GM21723 (cell line): ENCODE data around the gene ITGB7.

Experiments used
- ATAC-seq: cut with Tn5 transposase; IDR thresholded peaks from one replicate; pipeline ENCODE4 v1.9.1; 2021; ENCODE audit warnings: mild to moderate bottlenecking, moderate library complexity; ENCODE audit not compliant: unreplicated experiment

Gene ITGB7

DNA sequence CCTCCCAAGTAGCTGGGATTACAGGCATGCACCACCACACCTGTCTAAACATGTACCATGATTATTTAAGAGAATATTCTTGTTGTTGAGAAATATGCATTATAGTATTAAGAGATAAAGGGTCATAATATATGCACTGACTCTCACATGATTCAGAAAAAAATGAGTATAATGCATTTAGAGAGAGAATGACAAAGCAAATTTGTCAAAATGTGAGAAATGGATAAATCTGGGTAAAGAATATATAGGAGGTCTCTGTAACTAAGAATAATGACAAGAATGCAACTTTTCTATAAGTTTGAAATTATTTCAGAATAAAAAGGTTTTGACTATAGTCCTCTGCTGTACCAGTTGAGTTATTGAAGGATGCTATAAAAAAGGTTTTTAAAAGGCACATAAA is 54.7 kb downstream of the ITGB7 start:
- ATAC-seq = no peak

DNA sequence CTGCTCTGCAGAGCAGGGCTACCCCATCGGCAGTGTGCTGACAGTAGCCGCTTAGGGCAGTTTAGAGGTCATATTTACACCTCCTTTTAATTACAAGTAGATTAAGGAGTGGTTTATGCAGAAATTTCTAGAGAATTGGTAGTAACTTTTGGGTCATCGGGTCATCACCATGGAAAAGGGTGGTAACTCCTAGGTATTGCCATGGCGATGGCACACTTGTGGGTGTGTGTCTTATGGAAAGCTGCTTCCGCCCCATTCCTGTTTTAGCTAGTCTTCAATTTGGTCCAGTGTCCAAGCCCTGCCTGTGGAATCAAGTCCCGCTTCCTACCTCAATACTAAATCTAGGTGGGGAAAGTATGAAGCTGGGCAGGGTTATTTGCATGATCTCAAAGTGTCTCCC is 56.0 kb downstream of the ITGB7 start:
- no peak for ATAC-seq

DNA sequence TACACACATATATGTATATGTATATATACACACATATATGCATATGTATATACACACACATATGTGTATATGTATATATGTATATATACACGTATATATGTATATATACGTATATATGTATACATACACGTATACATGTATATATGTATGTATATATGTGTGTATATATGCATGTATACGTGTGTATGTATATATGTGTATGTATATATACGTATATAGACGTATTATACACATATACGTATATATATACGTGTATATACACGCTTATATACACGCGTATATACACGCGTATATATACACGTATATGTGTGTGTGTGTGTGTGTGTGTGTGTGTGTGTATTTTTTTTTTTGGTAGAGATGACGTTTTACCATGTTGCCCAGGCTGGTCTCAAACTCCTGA is 59.4 kb downstream of the ITGB7 start:
- ATAC-seq = no peak

DNA sequence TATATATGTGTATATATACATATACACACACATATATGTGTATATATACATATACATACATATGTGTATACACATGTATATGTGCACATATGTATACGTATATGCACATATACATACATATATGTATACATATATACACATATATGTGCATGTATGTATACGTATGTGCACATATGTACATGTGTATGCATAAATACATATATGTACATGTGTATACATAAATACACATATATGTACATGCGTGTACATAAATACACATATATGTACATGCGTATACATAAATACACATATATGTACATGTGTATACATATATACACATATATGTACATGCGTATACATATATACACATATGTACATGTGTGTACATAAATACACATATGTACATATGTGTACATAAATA is 59.9 kb downstream of the ITGB7 start:
- ATAC-seq = no peak

DNA sequence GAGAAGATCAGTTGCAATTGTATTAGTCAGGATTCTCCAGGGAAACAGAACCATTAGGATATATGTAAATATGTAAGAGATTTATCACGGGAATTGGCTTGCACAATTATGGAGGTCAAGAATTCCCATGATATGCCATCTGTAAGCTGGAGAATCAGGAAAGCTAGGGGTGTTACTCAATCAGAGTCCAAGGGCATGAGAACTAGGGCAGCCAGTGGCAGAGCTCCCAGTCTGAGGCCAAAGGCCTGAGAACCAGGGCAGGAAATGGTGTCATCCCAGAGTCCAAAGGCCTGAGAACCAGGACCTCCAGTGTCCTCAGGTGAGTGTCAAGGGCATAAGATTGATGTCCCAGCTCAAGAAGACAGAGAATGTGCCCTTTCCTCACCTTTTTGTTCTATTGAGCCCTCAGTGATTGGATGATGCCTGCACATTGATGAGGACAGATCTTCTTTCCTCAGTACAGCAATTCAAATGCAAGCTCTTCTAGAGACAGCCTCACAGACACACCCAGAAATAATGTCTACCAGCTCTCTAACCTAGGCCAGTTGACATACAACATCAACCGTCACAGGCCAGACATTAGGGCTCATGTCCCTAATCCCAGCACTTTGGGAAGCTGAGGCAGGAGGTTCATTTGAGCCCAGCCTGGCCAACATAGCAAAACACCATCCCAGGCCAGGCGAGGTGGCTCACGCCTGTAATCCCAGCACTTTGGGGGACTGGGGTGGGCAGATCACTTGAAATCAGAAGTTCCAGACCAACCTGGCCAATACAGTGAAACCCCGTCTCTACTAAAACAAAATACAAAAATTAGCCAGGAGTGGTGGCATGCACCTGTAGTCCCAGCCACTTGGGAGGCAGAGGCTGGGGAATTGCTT is 61.4 kb downstream of the ITGB7 start:
- no peak for ATAC-seq

DNA sequence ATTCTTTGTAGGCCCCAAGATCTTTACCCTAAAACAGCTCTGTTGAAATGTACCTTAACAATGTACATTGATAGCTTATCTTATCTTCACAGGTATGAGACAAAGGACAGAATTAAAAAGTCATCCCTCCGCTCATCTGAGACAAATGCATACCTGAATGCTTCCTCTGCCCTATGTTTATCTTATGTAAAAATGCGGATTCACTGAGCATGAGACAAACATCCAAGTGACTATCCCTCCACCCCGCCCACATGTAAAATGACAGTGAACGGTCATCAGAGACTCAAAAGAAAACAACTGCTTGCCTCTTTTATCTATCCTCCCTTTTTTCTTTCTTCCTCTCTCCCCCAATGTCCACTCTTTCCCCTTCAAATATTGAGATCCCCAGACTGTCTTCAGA is 63.7 kb downstream of the ITGB7 start:
- ATAC-seq = no peak
